Measurements from ENCODE around the gene CD81.

The CD81 gene

DNA sequence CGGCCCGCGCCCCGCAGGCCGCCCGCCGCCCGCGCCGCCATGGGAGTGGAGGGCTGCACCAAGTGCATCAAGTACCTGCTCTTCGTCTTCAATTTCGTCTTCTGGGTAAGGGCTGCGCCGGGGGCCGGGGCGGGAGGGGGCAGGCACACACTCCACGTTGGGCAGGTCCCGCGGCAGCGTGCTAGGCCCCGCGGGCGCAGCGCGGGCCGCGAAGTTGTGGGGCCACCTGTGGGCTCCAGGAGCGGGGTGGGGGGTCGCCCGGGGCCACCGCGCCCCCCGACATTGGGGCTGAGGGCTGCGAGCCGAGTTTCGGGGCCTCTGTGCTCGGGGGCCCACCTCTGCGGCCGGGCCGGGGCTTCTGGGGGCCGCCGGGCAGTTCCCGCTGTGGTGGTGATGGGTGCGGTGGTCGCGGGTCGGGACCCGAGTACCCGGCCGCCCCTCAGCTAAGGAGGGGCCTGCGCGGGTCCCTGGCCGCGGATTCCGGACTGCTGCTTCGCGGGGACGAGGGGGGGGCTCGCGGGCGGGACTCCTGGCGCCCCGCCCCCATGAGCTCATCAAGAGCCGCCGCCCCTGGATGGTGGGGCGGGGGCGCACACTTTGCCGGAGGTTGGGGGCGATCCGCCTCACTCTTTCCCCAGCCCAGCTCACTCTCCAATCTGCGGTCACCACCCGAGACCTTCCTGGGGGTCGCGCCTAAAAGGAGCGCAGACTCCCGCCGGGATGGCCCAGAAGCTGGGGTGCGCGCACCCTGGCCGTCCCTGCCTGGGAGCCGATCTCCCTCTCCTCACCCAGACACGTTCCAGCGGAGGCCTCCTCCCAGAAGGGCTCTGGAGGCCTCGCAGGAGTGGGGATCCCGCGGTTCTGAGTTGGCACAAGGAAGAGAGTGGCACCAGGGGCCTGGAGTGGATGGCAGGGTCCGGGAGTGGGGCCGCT is 667 bp downstream of the CD81 start:
- no peak for DNase-seq

DNA sequence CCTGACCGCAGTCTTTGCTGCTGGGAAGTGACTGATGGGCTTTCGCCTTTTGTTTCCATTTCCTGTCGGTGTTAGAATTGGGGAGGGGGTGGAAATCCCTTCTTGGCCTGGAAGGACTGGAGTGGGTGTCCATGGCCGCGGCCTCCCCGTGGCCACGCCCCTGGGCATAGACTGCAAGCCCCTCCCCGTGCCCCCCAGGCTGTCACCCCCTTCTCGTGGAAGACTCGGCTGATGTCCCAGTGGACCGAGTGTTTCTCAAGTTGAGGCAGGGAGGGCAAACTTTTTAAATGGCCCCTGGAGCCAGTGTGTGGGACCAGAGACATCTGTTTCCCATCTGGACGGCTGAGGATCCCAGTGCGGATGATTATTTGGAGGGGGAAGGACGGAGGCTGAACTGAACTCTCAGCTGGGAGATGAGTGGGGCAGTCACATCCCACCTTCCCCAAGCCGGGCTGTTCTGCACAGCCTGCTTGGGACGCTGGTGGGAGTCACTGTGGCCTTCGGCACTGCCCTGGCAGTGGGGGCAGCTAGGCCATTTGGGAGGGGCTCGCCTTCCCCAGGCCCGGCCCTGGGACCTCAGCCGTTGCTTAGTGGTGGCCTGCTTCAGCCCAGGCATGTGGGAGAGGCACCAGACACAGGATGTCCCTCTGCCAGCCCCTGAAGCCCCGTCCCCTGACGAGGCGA is 1.6 kb downstream of the CD81 start:
- DNase-seq, result no peak

DNA sequence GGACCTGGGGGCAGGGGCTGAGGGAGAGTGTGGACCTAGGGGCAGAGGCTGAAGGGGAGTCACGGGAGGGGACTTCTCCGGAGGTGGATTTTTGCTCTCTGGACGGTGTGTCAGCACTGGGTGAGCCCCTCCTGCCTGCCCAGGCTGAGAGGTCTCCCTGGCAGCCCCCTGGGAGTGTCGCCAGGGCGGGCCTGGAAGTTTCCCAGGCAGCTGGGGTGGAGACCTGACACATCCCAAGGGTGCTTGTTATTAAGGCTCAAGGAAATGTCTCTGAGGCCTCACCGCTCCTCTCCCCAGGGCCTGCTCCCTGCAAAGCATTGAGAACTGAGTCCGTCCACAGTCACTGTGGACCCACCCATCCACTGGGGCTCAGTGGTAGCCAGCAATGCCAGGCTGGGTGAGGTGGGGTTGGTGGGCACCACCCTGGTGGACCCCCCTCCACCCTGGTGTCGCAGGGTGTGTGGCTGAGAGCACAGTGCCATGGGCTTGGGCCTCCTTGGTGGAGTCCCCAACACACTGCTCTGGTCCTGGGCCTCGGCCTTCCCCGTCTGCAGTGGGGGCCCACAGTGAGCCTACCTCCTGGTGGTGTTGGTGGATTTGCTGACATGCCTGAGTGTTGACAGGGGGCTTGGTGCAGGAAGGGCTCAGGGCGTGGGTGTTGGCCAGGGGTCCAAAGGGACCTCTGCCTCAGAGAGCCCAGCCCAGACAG is 2.5 kb downstream of the CD81 start:
- no peak for DNase-seq

DNA sequence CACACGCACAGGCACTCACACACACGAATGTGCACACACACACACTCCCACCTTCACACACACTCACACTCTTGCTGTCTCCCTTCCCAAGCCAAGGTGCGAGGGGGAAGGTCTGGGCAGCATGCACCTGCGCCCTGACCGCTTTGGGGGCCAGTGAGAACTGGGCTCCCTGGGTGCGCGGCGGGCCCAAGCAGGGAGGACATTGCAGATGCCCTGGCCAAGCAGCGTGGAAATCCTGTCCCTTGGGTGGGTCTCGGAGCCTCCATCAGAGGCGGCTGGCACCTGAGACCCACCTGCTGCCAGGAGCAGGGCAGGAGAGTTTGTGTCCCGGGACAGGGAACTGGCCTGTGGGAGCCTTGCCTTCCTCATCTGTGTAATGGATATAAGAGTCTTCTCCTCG is 3.3 kb downstream of the CD81 start:
- no peak for DNase-seq

DNA sequence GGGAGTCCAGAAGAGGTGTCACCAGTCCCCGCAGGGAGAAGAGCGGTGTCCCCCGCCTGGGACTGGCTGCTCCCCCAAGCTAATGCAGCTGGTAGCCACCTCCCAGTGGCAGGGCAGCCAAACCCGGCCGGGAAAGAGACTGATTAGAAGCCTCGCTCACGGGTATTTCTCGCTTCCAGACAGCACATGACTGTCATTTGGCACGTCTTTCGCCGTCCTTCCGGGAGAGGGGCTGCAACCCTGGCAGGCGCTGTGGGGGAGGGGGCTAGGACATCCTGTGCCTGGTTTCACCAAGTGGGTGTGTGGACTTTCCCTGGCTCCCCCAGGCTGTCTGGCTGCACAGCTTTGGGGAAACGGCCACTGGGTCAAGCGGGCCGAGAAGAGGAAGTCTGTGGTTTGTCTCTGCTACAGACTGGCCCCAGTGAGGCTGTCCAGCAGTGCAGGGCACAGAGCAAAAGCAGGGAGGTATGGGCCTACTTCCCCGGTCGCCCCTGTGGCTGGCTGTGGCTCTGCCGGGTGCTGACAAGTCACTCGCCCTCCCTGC is 3.8 kb downstream of the CD81 start:
- no peak for DNase-seq

DNA sequence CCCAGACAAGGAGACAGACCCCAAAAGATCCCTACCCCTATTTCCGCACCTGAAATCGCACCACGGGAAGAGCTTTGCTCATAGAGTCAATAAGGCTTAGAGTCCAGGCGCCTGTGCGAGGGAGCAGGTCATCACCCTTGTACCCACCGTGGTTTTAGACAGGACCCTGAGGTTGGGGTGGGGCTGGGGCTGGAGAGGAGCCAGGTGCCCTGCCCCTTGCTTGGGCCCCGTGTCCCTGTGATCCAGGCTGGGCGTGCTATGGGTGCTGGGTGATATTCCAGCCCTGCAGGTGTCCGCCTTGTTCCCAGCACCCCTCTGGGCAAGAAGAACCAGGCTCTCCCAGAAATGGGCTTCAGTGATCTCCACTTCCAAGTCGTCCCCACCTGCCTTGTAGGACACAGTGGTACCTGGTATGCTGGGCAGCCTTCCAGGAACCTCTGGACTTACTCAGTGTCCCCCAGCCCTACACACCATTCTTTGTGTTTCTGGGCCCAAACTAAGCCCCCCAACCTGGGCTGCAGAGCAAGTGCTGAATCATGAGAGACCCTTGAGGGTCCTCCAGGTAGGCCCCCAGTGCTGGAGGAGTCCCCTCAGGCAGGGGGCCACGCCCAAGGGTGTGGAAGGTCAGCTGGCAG is 4.5 kb downstream of the CD81 start:
- no peak for DNase-seq

DNA sequence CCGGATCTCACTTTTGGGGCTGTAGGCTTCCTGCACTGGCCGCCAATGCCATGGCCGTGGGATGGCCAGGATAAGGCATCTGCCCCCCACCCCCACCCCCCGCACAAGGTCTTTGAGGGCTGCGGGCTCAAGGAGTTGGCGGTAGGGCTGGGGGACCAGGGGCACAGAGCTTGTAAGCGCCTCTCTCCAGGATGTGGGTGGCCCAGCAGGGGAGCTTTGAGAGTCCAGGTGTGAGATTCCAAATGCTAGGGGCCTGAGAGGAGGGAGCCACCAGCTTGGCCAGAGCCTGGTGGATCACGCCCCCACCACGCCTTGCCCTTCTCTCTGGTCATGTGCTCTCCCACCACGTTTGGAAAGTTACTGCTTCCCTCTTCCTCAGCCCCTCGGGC is 5.0 kb downstream of the CD81 start:
- DNase-seq, result no peak

DNA sequence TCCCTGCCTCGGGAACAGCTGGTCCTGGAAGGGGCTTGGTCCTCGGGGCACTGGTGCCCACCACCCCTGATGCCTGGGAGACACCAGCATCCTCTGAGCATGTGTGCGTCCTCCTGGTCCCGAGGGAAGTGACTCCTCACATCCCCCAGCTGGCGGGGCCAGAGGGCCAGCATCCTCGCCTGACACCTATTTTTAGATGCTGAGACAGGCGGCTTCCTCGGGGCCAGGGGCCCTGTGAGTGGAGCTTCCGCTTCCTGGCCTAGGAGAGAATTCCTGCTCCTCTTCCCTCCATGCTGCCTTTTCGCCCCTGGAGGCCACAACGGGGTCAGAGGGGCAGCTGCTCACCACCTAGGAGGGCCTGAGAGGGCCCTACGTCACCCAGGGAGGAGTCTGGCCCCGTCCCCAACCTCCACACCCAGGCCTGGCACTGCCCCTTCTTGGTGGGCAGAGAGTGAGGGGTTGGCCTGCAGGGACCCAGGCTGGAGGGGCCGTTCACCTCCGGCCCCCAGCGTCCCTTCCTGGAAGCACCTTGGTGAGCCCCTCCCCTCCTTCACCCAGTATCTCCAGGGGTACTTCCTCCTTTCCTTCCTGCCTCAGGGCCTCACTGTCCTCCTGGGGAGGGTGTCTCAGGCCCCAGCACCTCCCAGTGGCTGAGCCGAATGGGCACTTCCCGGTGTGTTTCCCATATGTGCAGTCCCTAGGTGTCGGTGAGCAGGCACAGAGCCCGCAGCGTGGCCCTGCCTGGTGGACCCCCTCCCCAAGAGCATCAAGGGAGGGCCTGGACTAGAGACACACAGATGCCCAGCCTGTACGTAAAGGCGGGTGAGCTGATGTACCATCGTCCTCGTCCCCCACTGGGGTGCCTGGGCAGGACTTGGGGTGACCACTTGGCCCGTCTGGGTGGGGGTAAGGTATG is 6.1 kb downstream of the CD81 start:
- no peak for DNase-seq

DNA sequence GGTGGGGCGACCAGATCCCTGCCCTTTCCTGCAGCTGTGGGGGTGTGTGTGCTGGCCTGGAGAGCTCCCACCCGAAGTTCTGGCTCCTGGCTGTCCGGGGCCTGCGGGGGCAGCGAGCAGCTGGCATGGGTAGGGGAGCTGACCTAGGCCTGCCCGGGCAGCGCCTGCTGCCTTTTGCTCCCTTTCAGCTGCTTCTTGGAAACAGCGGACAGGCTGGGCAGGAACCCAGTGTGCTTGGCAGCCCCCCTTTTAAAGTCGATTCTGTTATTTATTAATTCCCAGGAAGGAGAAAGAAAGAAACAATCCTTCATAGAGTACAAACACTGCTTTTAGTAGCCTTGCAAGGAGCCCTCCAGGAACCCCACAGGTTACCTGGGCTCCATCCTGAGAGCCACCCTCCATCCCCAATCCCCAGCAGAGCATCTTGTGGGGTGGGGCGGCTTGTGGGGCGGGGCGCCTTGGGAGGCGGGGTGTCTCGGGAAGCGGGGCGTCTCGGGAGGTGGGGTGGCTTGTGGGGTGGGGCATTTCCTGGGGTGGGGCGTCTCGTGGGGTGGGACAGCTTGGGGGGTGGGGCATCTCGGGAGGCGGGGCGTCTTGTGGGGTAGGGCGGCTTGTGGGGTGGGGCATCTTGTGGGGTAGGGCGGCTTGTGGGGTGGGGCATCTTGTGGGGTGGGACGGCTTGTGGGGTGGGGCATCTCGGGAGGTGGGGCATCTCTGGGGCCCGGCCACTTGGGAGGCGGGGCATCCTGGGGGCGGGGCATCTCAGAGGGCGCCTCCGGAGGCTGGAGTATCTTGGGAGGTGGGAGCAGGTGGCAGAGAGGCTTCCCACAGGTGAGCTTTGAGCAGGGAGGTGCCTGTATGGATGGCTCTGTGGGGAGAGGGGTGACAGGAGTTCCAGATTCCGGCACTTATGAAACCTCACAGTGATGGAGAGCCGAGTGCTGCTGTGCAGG is 7.0 kb downstream of the CD81 start:
- DNase-seq, result no peak

DNA sequence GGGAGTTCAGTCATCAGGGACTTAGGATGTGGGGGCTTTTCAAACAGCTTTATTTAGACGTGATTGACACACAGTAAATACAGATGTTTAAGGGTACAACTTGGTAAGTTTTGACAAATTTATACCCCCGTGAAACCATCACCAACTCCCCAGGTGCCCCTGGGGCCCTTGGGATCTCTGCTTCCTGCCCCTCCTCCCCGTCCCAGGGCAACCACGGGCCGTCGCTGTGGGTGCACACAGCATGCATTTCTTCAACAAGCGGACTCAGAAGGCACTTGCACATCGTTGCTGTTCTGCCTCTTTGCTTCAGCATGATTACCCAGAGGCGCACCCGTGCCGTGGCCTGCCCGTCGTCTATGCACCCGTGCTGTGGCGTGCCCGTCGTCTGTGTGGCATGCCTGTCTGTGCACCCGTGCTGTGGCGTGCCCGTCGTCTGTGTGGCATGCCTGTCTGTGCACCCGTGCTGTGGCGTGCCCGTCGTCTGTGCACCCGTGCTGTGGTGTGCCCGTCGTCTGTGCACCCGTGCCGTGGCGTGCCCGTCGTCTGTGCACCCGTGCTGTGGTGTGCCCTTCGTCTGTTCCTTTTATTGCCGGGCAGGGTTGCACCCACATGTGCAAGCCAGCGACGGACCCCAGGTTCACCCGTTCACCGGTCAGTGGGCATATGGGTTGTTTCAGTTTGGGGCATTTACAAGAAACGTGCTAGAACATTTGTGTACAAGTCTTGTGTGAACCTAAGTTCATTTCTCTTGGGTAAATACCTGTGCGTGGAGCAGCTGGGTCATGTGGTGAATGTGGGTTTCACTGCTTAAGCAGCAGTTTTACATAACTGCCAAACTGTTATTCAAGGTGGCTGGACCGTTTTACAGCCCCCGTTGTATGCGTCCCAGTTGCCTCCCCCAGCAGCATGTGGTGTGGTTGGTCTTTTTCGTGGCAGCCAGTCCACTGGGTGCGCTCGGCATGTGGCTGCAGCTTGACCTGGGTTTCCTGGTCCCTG is 8.3 kb downstream of the CD81 start:
- DNase-seq, result no peak

DNA sequence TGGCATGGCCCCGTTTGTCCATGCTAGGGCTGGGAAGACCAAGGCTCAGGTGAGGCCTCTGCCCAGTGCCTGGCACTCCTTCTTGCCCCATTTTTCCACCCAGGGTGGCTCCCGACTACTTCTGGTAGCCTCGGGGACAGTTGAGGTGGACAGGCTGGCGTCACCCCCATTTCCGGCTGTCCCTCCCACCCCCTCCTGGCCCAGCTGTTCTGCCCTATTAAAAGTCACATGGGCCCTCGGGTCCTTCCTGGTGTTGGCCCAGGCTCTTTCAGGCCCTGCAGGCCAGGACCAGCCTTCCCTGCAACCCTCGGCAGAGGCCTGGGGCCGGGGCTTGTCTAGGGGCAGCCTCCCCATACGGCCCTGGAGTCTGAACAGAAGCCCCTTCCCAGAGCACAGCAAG is 9.5 kb downstream of the CD81 start:
- DNase-seq, result no peak

DNA sequence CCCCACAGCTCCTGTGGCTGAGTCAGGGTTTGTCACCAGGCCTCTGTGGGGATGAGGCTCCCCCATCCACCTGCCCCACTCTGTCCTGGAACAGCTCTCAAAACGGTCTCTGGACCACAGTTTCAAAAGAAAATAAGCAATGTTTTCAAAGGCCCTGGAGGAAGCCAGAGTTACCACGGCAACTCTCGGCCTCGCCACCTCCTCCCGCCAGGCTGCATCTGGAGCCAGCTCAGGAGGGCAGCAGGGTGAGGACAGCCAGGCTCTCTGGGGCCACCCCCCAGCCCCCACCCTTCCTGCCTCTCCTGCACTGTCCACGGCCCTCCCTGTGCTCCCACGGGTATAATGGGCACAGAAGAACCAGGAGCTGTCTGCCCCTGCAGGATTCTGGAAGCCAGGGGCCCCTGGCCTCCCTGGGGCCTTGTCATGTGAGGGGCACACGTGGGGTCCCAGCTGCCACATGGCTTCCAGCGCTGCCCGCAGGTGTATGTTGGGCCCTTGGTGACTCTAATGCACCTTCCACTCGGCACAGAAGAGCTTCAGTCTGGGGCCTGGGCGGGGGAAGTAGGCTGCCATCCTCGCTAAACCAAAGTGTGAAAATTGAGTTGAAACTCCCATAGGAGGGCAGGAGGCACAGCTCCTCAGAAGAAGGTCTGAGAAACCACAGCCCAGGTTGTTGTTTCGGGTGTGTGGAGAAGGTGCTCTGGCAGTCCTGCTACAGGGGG is 10.3 kb downstream of the CD81 start:
- no peak for DNase-seq

DNA sequence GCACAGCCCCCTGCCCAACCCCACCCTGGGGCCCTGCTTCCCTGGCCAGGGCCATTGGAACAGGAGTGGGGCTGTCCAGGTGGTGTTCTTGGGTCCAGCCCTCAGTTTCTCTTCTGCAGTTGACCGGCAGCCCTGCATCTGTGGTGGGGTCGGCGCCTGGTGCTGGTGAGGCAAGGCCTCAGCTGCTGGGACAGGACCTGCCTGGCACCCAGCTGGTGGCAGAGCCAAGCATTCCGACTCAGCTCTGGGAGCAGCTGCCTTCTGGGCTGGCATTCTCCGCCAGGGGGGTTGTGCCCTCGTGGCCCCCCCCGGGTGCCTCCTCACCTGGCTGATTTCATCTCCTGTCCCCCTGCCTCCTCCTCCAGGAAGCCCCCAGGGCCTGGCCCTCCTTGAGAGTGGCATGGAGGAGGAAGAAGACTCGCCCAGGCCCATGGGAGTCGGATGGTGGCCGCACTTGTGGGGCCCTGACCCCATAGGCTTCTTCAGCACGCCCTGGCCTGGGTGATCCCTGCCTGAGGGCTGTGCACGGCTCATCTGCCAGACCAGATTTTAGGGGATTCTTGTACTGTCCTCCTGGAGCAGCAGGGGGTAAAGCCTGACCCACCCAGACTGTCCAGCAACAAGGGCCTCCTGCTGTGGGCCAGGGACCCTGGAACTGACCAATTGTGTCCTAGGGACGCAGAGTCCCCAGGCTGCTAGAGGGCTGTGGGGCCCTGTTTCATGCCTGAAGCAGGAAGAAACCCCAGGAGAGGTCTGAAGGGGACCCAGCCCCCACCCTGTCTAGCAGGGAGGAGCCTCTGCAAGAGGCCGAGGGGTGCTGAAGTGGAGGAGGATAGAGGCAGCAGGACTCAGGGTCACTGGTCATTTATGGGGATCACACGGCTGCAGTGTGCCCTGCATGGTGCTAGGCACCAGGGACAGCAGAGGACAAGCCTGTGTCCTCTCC is 11.6 kb downstream of the CD81 start:
- no peak for DNase-seq

DNA sequence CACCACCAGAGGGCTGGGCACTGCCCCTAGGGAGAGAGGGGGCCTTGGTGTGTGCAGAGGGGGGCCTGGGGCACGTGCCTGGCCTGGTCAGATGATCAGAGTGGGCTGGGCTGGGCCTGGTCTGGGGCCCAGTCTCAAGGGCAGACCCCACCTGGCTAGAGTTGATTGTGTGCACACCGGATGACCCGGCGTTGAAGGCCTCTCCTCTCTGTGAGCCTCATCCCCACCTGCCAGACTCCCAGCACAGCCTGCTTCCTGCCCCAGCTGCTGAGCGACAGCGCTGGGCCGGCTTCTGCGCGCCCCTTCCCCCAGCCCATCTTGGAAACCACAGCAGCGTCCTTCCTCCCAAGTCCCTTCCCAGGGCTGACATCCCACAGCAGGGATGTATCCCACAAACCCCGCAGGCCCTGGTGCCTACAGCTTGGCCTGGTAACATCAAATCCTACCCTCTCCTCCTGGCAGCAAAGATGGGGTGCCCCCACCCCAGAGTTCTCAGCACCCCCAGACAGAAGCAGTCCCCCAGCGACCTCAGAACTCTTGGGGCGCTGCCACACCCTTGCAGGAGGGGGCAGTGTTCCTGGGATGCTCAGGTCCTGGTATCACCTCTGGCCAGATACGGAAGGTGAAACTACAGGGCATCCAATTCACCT is 12.4 kb downstream of the CD81 start:
- no peak for DNase-seq

DNA sequence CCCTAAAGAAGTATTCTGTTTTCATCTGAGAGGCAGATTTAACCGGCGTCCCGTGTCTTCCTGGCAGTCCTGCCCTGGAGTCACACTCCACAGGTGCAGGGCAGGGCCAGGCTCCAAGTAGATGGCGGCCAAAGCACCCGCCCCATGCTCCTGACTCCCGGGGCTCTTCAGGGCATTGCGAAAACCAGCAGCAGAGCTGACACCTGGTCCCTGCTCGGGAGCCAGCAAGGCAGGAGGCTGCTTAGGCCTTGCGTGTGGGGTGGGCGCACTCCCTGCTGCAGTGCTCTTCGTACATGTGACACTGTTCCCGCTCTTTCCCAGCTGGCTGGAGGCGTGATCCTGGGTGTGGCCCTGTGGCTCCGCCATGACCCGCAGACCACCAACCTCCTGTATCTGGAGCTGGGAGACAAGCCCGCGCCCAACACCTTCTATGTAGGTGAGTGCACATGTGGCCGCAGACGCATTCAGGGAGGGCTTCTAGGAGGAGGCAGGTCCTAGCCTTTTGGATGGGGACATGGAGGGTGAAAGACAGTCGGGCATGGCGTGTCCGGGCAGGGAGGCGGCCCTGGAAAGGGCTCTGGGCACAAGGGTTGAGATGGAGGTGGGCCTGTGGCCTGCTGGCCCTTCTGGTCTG is 13.1 kb downstream of the CD81 start:
- DNase-seq, result no peak

DNA sequence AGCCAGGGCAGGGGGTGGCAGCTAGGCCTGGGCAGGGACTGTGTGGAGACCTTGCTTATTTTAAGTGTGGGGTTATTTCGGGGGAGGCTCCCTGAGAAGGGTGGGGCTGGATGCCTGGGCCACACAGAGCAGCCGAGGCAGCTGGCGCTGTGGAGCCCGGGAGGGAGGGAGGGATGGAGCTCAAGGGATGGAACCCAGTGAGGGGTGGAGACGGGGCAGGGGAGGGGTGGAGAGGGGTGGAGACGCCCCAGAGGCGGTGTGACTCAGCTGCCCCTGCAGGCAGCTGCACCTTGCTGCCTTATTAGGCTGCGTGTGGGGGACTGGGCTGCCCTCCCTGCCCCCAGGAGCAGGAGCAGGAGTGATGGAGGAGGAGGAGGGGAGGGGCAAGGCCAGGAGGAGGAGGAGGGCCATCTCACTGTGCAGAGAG is 13.6 kb downstream of the CD81 start:
- no peak for DNase-seq

All from cortex of kidney (tissue), 1 donor.